Measurements from ENCODE around the gene SAMD4A. TPM values are rescaled to one million over a fixed set of nuclear protein-coding genes. Genes with fewer than 3 reads are reported as not detected.

The SAMD4A gene
- total and polyA plus RNA-seq, 8 donors: 2.5 to 67.4 (median 15.9) TPM

DNA sequence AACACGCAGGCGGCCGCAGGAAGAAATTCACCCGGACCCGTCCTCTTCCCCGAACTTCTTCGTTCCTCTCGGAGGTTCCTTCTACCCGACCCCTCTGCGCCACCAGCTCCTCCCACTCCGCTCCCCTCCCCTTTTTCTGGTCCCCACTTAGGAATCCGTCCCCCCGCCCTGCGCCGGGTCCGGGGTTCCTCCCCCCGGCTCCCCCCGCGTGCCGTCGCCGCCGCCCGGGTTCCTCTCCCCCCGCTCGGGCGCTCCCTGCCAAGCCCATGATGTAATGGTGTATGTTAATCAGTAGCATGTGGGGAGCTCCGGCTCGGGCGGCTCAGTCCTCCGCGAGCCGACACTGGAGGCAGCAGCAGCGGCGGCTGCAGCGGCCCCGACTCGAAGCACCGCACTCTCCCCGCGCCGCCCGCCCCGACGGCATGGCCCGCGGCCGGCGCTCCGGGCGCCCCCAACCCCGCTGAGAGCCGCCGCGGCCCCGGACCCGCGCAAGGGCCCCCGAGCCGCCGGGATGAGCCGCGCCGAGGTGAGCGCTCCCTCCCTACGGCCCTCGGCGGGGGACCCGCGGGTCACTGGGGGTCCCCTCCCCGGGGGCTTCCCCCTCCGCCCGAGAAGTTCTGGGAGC, 1.0 kb upstream of the SAMD4A start:
- intact Hi-C loops (cut with DNase I; ENCODE audit: low total_unique reads): no loop called here
- H3K27me3 ChIP-seq: peaks cover 0 to 24% (median 0%) of the 10 kb centered on the region in 3 donors
- H3K4me1 ChIP-seq: peaks cover 0 to 45% (median 39%) of the 10 kb centered on the region in 4 donors
- H3K9me3 ChIP-seq: no peaks in the 10 kb centered on the region
- 1% methylated on average over 23 to 73 of the region's 73 CpGs for WGBS, 5 donors
- no peaks in the 10 kb centered on the region for H3K36me3 ChIP-seq
- TF ChIP-seq, protein P1, sequence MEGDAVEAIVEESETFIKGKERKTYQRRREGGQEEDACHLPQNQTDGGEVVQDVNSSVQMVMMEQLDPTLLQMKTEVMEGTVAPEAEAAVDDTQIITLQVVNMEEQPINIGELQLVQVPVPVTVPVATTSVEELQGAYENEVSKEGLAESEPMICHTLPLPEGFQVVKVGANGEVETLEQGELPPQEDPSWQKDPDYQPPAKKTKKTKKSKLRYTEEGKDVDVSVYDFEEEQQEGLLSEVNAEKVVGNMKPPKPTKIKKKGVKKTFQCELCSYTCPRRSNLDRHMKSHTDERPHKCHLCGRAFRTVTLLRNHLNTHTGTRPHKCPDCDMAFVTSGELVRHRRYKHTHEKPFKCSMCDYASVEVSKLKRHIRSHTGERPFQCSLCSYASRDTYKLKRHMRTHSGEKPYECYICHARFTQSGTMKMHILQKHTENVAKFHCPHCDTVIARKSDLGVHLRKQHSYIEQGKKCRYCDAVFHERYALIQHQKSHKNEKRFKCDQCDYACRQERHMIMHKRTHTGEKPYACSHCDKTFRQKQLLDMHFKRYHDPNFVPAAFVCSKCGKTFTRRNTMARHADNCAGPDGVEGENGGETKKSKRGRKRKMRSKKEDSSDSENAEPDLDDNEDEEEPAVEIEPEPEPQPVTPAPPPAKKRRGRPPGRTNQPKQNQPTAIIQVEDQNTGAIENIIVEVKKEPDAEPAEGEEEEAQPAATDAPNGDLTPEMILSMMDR (IDR thresholded peaks at IDR 0.05): no peak
- TF ChIP-seq POLR2AphosphoS5 (IDR thresholded peaks at IDR 0.05) (peak; percentile 91 to 95 (median 94)), POLR2A (IDR thresholded peaks at IDR 0.05) (peak in 1 of 4 donors; percentile 7), EP300 (IDR thresholded peaks at IDR 0.05) (no peak)
- H3K4me3 ChIP-seq: peak overlapping the region; percentile 73 to 81 (median 77)
- H3K27ac ChIP-seq: peak overlapping the region; percentile 96 to 100 (median 99)
- peak; percentile 94 to 97 for DNase-seq

DNA sequence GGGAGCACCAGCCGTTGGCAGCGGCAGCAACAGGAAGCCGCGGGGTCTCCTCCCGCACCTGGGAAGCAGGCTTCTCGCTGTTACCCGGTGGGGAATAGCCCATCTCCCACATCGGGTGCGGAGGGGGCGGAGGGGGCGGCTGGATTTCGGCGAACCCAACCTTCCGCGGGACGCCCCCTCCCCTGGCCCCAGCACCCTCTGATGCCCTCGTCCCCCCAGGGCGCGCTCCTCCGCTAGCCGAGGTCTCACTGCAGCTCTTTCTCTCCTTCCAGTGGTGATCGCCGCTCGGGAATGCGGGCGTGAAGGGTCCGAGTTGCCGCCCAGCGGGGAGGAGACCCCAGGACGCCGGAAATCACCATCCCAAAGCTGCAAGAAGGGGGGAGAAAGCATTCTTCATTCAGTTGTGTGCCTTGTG, 303 bp downstream of the SAMD4A start:
- peak; percentile 26 to 77 for DNase-seq
- intact Hi-C loops (cut with DNase I; ENCODE audit: low total_unique reads): no loop called here
- Histone ChIP-seq H3K27ac (peak overlapping the region; percentile 96 to 100 (median 99)), H3K36me3 (no peaks in the 10 kb centered on the region), H3K4me1 (peaks cover 0 to 45% (median 40%) of the 10 kb centered on the region in 4 donors), H3K9me3 (peaks cover 0 to 2% (median 1%) of the 10 kb centered on the region in 4 donors), H3K27me3 (peaks cover 0 to 24% (median 0%) of the 10 kb centered on the region in 3 donors), H3K4me3 (peak overlapping the region; percentile 73 to 81 (median 77))
- TF ChIP-seq EP300 (IDR thresholded peaks at IDR 0.05) (no peak), POLR2A (IDR thresholded peaks at IDR 0.05) (no peak), POLR2AphosphoS5 (IDR thresholded peaks at IDR 0.05) (no peak)
- TF ChIP-seq, protein P1 (IDR thresholded peaks at IDR 0.05): no peak
- WGBS, 5 donors: 0 to 1% (median 1%) methylated on average over 23 to 31 of the region's 31 CpGs

DNA sequence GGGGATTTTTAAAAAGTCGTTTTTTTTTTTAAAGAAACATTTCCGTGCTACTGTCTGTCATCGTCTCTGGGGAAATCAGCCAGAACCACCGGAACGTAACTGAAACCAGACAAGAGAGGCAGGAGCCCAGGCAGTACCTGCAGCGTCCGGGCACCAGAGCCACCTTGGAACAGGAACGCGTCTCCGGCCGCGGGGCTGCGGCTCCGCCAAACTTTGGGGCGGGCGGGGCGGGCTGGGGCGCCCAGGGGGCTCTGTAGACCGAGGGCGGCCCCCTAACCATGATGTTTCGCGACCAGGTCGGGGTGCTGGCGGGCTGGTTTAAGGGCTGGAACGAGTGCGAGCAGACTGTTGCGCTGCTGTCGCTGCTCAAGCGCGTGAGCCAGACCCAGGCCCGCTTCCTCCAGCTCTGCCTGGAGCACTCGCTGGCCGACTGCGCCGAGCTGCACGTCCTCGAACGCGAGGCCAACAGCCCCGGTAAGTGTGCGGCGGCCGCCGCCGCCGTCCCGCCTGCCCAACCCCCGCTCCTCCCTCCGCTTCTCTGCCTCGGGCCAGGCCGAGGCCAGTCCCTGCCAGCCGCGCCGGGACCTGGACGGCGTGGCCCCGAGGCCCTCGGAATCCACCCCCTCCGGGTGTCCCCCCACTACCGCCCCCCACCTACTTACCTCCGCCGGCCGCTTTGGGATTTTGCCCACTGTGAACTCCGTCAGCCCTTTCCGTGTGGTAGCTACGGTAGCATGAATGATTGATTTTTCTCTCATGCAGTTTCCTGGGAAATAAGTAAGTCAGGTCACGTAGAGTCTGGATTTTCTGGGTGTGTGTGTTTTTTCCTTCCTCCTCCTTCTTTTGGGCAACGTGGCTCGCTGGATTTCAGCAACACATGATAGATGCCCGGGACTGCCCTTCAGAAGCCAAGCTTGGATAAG, 972 bp downstream of the SAMD4A start:
- peak overlapping the region; percentile 96 to 100 (median 99) for H3K27ac ChIP-seq
- TF ChIP-seq POLR2AphosphoS5 (IDR thresholded peaks at IDR 0.05): peak in 1 of 3 donors; percentile 9
- TF ChIP-seq POLR2A (IDR thresholded peaks at IDR 0.05): no peak
- TF ChIP-seq, protein P1 (IDR thresholded peaks at IDR 0.05): no peak
- TF ChIP-seq EP300 (IDR thresholded peaks at IDR 0.05): no peak
- peak overlapping the region; percentile 73 to 81 (median 77) for H3K4me3 ChIP-seq
- peaks cover 0 to 9% (median 4%) of the 10 kb centered on the region in 4 donors for H3K9me3 ChIP-seq
- H3K27me3 ChIP-seq: peaks cover 0 to 24% (median 0%) of the 10 kb centered on the region in 3 donors
- intact Hi-C loops (cut with DNase I; ENCODE audit: low total_unique reads): no loop called here
- peak; percentile 50 to 86 for DNase-seq
- peaks cover 0 to 2% (median 0%) of the 10 kb centered on the region in 4 donors for H3K36me3 ChIP-seq
- H3K4me1 ChIP-seq: peaks cover 0 to 45% (median 40%) of the 10 kb centered on the region in 4 donors
- WGBS, 5 donors: 1 to 3% (median 1%) methylated on average over 22 to 70 of the region's 70 CpGs

All from stomach (tissue), 9 donors.